GM12891 (cell line): ENCODE results near the gene GALNT10.

Experiments used
- POLR2A ChIP-seq: IDR thresholded peaks from 2 replicates; pipeline ENCODE4 v1.6.1; 2011; ENCODE audit warnings: low read depth, low read length, control low read depth
- POLR2AphosphoS5 ChIP-seq: IDR thresholded peaks from 2 replicates; pipeline ENCODE4 v1.6.1; 2011; ENCODE audit warnings: low read depth, low read length, control low read depth
- POU2F2 ChIP-seq: IDR thresholded peaks from 2 replicates; pipeline ENCODE4 v1.6.1; 2011; ENCODE audit warnings: low read depth, mild to moderate bottlenecking, control low read depth, low read length, moderate library complexity
- SPI1 ChIP-seq: IDR thresholded peaks from 2 replicates; pipeline ENCODE4 v1.6.1; 2011; ENCODE audit warnings: low read depth, low read length, control low read depth
- TAF1 ChIP-seq: IDR thresholded peaks from 2 replicates; pipeline ENCODE4 v1.6.1; 2011; ENCODE audit warnings: low read depth, low read length, control low read depth

DNA sequence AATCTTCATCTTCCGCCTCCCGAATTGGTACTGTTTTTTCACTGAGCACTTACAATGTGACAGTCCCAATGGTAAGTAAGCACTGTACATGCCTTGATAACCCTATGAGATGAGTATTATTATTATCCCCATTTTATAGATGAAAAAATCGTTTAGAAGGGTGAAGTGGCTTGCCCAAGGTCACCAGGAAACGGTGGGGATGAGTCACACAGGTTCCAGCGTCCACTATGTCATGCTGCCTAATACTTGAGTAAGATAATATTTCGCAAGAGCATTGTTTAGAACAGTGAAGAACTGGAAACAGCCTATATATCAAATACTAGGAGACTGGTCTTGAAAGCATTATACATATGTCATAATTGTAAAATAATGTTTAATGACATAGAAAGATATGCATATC lies 274.6 kb downstream of the GALNT10 start:
- TF ChIP-seq POLR2A (no peak), POLR2AphosphoS5 (no peak), POU2F2 (no peak), TAF1 (no peak), SPI1 (no peak)
